Liver (tissue), 9 donors: ENCODE results near the gene BRAF. TPM values are rescaled to one million over a fixed set of nuclear protein-coding genes. Genes with fewer than 3 reads are reported as not detected.

Experiments
- DNase-seq: peaks from one replicate; pipeline ENCODE4 v3.0.0-alpha.2; 2017; ENCODE audit warnings: low spot score
- H3K27ac ChIP-seq, 2 donors: one replicate each; pipeline ENCODE4 v1.7.0; 2013; ENCODE audit warnings: inconsistent platforms in 2 of 2, low read length in 2 of 2, control low read depth in 1 of 2, low read depth in 1 of 2, mild to moderate bottlenecking in 1 of 2
- H3K27me3 ChIP-seq, 4 donors: one replicate each; pipeline versions ENCODE4 v1.6.1 to v1.7.0; 2013; ENCODE audit warnings: low read length in 3 of 4, inconsistent platforms in 1 of 4, mild to moderate bottlenecking in 1 of 4, moderate library complexity in 1 of 4; ENCODE audit not compliant: control insufficient read depth in 4 of 4, insufficient read depth in 4 of 4
- H3K36me3 ChIP-seq, 4 donors: one replicate each; pipeline versions ENCODE4 v1.6.1 to v1.7.0; 2013; ENCODE audit warnings: low read length in 3 of 4, mild to moderate bottlenecking in 3 of 4, low read depth in 1 of 4, moderate library complexity in 1 of 4; ENCODE audit not compliant: control insufficient read depth in 4 of 4, insufficient read depth in 3 of 4
- H3K4me1 ChIP-seq, 4 donors: one replicate each; pipeline versions ENCODE4 v1.6.1 to v1.7.0; 2013; ENCODE audit warnings: low read length in 3 of 4, mild to moderate bottlenecking in 3 of 4, moderate library complexity in 1 of 4; ENCODE audit not compliant: control insufficient read depth in 4 of 4, insufficient read depth in 4 of 4
- H3K4me3 ChIP-seq, 3 donors: one replicate each; pipeline versions ENCODE4 v1.6.1 to v1.7.0; 2013; ENCODE audit warnings: low read length in 3 of 3, control low read depth in 1 of 3, low read depth in 1 of 3, mild to moderate bottlenecking in 1 of 3
- H3K9ac ChIP-seq, 2 donors: one replicate each; pipeline ENCODE4 v1.7.0; 2013; ENCODE audit warnings: low read length in 2 of 2, mild to moderate bottlenecking in 2 of 2, moderate library complexity in 2 of 2, control low read depth in 1 of 2, low read depth in 1 of 2
- H3K9me3 ChIP-seq, 4 donors: one replicate each; pipeline versions ENCODE4 v1.6.1 to v1.7.0; 2013; ENCODE audit warnings: low read length in 3 of 4; ENCODE audit not compliant: control insufficient read depth in 4 of 4
- EGR1 ChIP-seq, 2 donors: IDR thresholded peaks; 2 replicates each; pipeline ENCODE4 v1.6.1; 2016 to 2018; ENCODE audit warnings: antibody characterized with exemption in 2 of 2, low read depth in 2 of 2
- FOXA1 ChIP-seq: IDR thresholded peaks from 2 replicates; pipeline ENCODE4 v1.6.1; 2016; ENCODE audit warnings: antibody characterized with exemption
- GABPA ChIP-seq, 2 donors: IDR thresholded peaks in 1 of 2; conservative IDR thresholded peaks in 1 of 2; 2 replicates each; pipeline ENCODE4 v1.6.1; 2016; ENCODE audit warnings: antibody characterized with exemption in 2 of 2, mild to moderate bottlenecking in 1 of 2, moderate library complexity in 1 of 2
- HNF4A ChIP-seq, 2 donors: conservative IDR thresholded peaks; 2 replicates each; pipeline ENCODE4 v1.6.1; 2016; ENCODE audit warnings: antibody characterized with exemption in 2 of 2, mild to moderate bottlenecking in 2 of 2
- HNF4G ChIP-seq: IDR thresholded peaks from 2 replicates; pipeline ENCODE4 v1.6.1; 2016; ENCODE audit warnings: antibody characterized with exemption
- JUND ChIP-seq, 2 donors: IDR thresholded peaks; 2 replicates each; pipeline ENCODE4 v1.6.1; 2016; ENCODE audit warnings: antibody characterized with exemption in 2 of 2
- NR2F2 ChIP-seq: IDR thresholded peaks from 2 replicates; pipeline ENCODE4 v1.6.1; 2016; ENCODE audit warnings: antibody characterized with exemption
- RAD21 ChIP-seq, 2 donors: IDR thresholded peaks; 2 replicates each; pipeline ENCODE4 v1.6.1; 2016; ENCODE audit warnings: antibody characterized with exemption in 2 of 2, mild to moderate bottlenecking in 2 of 2
- RXRA ChIP-seq, 2 donors: IDR thresholded peaks; 2 replicates each; pipeline ENCODE4 v1.6.1; 2017 to 2018; ENCODE audit warnings: antibody characterized with exemption in 2 of 2, mild to moderate bottlenecking in 1 of 2
- SP1 ChIP-seq: IDR thresholded peaks from 2 replicates; pipeline ENCODE4 v1.6.1; 2018; ENCODE audit warnings: antibody characterized with exemption, mild to moderate bottlenecking
- YY1 ChIP-seq: IDR thresholded peaks from 2 replicates; pipeline ENCODE4 v1.6.1; 2016; ENCODE audit warnings: antibody characterized with exemption, mild to moderate bottlenecking
- WGBS: extraction: QIAGEN DNeasy Blood & Tissue Kit; methylation state at CpG from one replicate; pipeline ENCODE4 v1.1.7; 2013; 5-methylcytosine and 5-hydroxymethylcytosine counted together
- polyA plus RNA-seq, 2 donors: library from polyadenylated mRNA; stranded (reverse) in 1 of 2; unstranded in 1 of 2; fragments of 200-250 nt in 1 of 2; fragments of >200 nt in 1 of 2; fragmentation: Nextera tagmentation in 1 of 2; extraction: Ambion mirVana in 1 of 2; gene quantifications; one replicate each; pipeline versions ENCODE4 v1.2.1 to v1.2.3, GENCODE V29; 2013 to 2015
- total RNA-seq, 2 donors: library from RNA; depleted of rRNA; stranded (reverse); fragments of >200 nt; gene quantifications; one replicate each; pipeline ENCODE4 v1.2.3, GENCODE V29; 2014
- TF ChIP-seq, protein P1 (sequence below): IDR thresholded peaks from 2 replicates; pipeline ENCODE4 v1.6.1; 2016; ENCODE audit warnings: antibody characterized with exemption
- TF ChIP-seq, protein P2 (sequence below): IDR thresholded peaks from 2 replicates; pipeline ENCODE4 v1.6.1; 2016; ENCODE audit warnings: antibody characterized with exemption
- TF ChIP-seq, protein P3 (sequence below): fragments of 150-350 bp; IDR thresholded peaks from 2 replicates; pipeline ENCODE4 v1.5.1; 2017; ENCODE audit warnings: improper control_type of control experiment, low read depth, low read length; ENCODE audit not compliant: missing input control
- TF ChIP-seq, protein P4 (sequence below): IDR thresholded peaks from 2 replicates; pipeline ENCODE4 v1.6.1; 2016; ENCODE audit warnings: antibody characterized with exemption, mild to moderate bottlenecking
- TF ChIP-seq, protein P5 (sequence below): IDR thresholded peaks from 2 replicates; pipeline ENCODE4 v1.6.1; 2016; ENCODE audit warnings: antibody characterized with exemption
- donor health status: healthy.
- donor health status: healthy.
- donor health status: healthy.
- donor health status: healthy.
- donor health status: healthy.

BRAF gene
- total and polyA plus RNA-seq, 4 donors, result 2.6 to 21.9 (median 14.0) TPM

DNA sequence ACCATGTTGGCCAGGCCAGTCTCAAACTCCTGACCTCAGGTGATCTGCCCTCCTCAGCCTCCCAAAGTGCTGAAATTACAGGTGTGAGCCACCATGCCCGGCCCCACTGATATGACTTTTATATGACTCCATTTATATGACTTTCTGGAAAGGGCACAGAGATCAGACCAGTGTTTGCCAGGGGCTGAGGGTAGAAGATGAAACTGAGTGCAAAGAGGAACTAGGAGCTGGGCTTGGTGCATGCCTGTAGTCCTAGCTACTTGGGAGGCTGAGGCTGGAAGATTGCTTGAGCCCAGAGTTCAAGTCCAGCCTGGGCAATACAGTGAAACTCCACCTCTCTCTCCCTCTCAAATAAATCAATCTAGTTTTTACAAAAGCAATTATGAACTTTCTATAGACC, 7.5 kb downstream of the BRAF start:
- H3K4me1 ChIP-seq, result peaks cover 7 to 35% (median 15%) of the 10 kb centered on the region in 4 donors
- H3K9ac ChIP-seq, result no peak overlapping the region
- WGBS, result 85% methylated on average over 1 of the region's 1 CpG
- no peaks in the 10 kb centered on the region for H3K9me3 ChIP-seq
- TF ChIP-seq JUND (IDR thresholded peaks at IDR 0.05) (no peak), FOXA1 (no peak), RXRA (IDR thresholded peaks at IDR 0.05) (no peak), RAD21 (IDR thresholded peaks at IDR 0.05) (no peak), HNF4G (no peak), YY1 (no peak), NR2F2 (no peak), HNF4A (conservative IDR thresholded peaks at IDR 0.05) (no peak), GABPA (IDR thresholded peaks at IDR 0.05 in 1 of 2, conservative IDR thresholded peaks at IDR 0.05 in 1 of 2) (no peak), SP1 (no peak), EGR1 (IDR thresholded peaks at IDR 0.05; ENCODE audit: low read depth in 2 of 2) (no peak)
- TF ChIP-seq, protein P1, sequence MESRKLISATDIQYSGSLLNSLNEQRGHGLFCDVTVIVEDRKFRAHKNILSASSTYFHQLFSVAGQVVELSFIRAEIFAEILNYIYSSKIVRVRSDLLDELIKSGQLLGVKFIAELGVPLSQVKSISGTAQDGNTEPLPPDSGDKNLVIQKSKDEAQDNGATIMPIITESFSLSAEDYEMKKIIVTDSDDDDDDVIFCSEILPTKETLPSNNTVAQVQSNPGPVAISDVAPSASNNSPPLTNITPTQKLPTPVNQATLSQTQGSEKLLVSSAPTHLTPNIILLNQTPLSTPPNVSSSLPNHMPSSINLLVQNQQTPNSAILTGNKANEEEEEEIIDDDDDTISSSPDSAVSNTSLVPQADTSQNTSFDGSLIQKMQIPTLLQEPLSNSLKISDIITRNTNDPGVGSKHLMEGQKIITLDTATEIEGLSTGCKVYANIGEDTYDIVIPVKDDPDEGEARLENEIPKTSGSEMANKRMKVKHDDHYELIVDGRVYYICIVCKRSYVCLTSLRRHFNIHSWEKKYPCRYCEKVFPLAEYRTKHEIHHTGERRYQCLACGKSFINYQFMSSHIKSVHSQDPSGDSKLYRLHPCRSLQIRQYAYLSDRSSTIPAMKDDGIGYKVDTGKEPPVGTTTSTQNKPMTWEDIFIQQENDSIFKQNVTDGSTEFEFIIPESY, result no peak
- TF ChIP-seq, protein P2, sequence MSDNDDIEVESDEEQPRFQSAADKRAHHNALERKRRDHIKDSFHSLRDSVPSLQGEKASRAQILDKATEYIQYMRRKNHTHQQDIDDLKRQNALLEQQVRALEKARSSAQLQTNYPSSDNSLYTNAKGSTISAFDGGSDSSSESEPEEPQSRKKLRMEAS, result no peak
- TF ChIP-seq, protein P3, sequence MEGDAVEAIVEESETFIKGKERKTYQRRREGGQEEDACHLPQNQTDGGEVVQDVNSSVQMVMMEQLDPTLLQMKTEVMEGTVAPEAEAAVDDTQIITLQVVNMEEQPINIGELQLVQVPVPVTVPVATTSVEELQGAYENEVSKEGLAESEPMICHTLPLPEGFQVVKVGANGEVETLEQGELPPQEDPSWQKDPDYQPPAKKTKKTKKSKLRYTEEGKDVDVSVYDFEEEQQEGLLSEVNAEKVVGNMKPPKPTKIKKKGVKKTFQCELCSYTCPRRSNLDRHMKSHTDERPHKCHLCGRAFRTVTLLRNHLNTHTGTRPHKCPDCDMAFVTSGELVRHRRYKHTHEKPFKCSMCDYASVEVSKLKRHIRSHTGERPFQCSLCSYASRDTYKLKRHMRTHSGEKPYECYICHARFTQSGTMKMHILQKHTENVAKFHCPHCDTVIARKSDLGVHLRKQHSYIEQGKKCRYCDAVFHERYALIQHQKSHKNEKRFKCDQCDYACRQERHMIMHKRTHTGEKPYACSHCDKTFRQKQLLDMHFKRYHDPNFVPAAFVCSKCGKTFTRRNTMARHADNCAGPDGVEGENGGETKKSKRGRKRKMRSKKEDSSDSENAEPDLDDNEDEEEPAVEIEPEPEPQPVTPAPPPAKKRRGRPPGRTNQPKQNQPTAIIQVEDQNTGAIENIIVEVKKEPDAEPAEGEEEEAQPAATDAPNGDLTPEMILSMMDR, result no peak
- TF ChIP-seq, protein P4, sequence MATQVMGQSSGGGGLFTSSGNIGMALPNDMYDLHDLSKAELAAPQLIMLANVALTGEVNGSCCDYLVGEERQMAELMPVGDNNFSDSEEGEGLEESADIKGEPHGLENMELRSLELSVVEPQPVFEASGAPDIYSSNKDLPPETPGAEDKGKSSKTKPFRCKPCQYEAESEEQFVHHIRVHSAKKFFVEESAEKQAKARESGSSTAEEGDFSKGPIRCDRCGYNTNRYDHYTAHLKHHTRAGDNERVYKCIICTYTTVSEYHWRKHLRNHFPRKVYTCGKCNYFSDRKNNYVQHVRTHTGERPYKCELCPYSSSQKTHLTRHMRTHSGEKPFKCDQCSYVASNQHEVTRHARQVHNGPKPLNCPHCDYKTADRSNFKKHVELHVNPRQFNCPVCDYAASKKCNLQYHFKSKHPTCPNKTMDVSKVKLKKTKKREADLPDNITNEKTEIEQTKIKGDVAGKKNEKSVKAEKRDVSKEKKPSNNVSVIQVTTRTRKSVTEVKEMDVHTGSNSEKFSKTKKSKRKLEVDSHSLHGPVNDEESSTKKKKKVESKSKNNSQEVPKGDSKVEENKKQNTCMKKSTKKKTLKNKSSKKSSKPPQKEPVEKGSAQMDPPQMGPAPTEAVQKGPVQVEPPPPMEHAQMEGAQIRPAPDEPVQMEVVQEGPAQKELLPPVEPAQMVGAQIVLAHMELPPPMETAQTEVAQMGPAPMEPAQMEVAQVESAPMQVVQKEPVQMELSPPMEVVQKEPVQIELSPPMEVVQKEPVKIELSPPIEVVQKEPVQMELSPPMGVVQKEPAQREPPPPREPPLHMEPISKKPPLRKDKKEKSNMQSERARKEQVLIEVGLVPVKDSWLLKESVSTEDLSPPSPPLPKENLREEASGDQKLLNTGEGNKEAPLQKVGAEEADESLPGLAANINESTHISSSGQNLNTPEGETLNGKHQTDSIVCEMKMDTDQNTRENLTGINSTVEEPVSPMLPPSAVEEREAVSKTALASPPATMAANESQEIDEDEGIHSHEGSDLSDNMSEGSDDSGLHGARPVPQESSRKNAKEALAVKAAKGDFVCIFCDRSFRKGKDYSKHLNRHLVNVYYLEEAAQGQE, result no peak
- TF ChIP-seq, protein P5, sequence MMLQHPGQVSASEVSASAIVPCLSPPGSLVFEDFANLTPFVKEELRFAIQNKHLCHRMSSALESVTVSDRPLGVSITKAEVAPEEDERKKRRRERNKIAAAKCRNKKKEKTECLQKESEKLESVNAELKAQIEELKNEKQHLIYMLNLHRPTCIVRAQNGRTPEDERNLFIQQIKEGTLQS, result no peak
- DNase-seq, result no peak
- no peak overlapping the region for H3K27ac ChIP-seq
- no peaks in the 10 kb centered on the region for H3K27me3 ChIP-seq
- H3K4me3 ChIP-seq, result no peak overlapping the region
- H3K36me3 ChIP-seq, result no peaks in the 10 kb centered on the region

DNA sequence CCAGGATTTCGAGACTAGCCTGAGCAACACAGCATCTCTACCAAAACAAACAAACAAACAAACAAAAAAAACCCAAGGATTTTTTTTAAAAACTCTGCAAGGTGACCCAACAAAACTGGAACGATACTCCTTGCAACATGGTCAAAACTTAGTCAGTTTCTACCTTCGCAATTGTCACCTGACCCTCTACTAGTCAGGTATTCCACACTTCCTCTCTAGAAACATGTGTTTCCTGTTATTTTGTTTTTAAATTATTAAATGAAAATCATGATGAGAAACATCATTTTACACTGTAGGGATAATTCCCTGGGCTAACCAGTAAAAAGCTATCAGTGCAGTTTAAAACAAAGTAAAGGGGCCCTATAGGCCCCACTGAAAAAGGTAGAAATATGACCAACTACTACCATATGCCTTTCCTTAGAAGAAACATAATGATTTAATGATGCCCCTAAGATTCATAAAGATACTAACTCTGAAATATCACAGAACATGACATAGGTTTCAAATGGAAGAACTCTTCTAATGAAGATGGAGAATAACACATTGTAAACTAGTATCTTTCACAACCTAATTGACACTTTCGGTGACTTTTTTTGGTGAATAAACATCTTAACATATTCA, 8.7 kb downstream of the BRAF start:
- no peak overlapping the region for H3K9ac ChIP-seq
- H3K9me3 ChIP-seq, result no peaks in the 10 kb centered on the region
- no peaks in the 10 kb centered on the region for H3K36me3 ChIP-seq
- no peak overlapping the region for H3K27ac ChIP-seq
- H3K27me3 ChIP-seq, result no peaks in the 10 kb centered on the region
- peaks cover 5 to 25% (median 14%) of the 10 kb centered on the region in 4 donors for H3K4me1 ChIP-seq
- WGBS, result 90% methylated on average over 4 of the region's 4 CpGs
- no peak for DNase-seq
- no peak overlapping the region for H3K4me3 ChIP-seq
- TF ChIP-seq, protein P3, result no peak
- TF ChIP-seq, protein P1, result no peak
- no peak for TF ChIP-seq EGR1 (IDR thresholded peaks at IDR 0.05; ENCODE audit: low read depth in 2 of 2)
